Measurements from ENCODE around the gene HELQ. TPM values are rescaled to one million over a fixed set of nuclear protein-coding genes. Genes with fewer than 3 reads are reported as not detected.
A peak's percentile ranks its signal among the peaks of the same experiment; 100 is the strongest.
"Not testable (repeated sequence)": the region's sequence is repeated elsewhere in the genome, so short reads cannot be mapped to it uniquely, and the experiment has no call there.

The HELQ gene, protein sequence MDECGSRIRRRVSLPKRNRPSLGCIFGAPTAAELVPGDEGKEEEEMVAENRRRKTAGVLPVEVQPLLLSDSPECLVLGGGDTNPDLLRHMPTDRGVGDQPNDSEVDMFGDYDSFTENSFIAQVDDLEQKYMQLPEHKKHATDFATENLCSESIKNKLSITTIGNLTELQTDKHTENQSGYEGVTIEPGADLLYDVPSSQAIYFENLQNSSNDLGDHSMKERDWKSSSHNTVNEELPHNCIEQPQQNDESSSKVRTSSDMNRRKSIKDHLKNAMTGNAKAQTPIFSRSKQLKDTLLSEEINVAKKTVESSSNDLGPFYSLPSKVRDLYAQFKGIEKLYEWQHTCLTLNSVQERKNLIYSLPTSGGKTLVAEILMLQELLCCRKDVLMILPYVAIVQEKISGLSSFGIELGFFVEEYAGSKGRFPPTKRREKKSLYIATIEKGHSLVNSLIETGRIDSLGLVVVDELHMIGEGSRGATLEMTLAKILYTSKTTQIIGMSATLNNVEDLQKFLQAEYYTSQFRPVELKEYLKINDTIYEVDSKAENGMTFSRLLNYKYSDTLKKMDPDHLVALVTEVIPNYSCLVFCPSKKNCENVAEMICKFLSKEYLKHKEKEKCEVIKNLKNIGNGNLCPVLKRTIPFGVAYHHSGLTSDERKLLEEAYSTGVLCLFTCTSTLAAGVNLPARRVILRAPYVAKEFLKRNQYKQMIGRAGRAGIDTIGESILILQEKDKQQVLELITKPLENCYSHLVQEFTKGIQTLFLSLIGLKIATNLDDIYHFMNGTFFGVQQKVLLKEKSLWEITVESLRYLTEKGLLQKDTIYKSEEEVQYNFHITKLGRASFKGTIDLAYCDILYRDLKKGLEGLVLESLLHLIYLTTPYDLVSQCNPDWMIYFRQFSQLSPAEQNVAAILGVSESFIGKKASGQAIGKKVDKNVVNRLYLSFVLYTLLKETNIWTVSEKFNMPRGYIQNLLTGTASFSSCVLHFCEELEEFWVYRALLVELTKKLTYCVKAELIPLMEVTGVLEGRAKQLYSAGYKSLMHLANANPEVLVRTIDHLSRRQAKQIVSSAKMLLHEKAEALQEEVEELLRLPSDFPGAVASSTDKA
- 17.7 and 18.1 TPM in 2 replicates for total RNA-seq (2014; rRNA removed; shearing (Covaris generic))
- 7.2 and 8.5 TPM in 2 replicates for polyA plus RNA-seq (2015; cell fraction: cytosol; rRNA removed)
- 10.9 and 13.7 TPM in 2 replicates for polyA plus RNA-seq (2015; cell fraction: nucleus; rRNA removed)

DNA sequence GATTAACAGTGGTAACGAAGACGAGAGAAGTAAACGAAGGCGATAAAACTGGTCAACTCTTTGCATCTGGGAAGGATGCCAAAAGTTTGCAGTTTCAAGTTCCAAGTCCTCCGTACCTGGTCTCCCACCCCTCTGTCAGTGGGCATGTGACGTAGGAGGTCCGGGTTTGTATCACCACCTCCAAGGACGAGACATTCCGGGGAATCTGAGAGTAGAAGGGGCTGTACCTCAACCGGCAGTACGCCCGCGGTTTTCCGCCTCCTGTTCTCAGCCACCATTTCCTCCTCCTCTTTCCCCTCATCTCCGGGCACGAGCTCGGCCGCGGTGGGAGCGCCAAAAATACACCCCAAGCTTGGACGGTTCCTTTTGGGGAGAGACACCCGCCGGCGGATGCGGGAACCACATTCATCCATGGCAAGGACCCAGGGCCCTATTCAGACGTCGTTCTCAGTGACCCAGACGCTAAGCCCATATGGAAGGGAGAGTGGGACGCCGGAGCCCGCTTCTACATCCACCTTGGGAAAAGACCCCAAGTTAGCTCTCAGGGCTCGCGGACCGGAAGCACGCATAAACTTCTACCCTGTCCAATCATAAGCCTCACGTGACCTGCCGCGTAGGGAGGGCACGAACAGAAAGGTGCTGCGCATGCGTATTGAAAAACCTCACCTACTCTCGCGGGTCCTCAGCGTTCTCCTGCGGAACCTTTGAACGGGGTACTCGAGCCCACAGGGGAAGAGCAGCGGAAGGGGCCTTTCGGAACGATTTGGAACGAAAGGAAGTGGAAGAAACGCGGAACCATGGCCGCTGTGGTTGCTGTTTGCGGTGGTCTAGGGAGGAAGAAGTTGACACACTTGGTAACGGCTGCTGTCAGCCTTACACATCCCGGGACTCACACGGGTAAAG, at the start of gene HELQ, which contains the start of gene MRPS18C:
TSS of gene HELQ (minus strand) at position 543 of the 903 bp plus-strand sequence. CDS start at position 413, 130 bp downstream.
TSS of gene MRPS18C (plus strand) at position 778 of the 903 bp plus-strand sequence. CDS start at position 798, 20 bp downstream.
- DNase-seq (ENCODE audit: low read depth): peak; percentile 98

DNA sequence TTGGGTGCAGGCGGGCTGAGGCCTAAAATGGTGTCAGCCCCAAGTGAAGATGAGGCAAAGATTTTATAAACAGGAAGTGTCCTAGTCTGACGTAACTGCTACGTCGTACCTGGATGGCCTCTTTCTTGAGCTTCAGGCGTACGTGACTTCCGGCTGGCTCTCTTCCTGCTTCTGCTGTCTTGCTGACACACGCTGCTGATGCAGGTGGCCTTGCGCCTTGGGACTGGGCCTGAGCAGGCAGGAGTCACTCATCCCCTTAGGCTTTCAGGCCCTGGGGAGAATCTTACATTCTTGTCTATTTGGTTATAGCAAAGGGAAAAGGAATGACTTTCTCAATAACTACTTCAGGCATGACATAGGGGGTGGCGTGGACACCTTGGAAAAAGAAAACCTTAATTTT, 49.4 kb upstream of the HELQ start:
- no peak for DNase-seq (ENCODE audit: low read depth)

DNA sequence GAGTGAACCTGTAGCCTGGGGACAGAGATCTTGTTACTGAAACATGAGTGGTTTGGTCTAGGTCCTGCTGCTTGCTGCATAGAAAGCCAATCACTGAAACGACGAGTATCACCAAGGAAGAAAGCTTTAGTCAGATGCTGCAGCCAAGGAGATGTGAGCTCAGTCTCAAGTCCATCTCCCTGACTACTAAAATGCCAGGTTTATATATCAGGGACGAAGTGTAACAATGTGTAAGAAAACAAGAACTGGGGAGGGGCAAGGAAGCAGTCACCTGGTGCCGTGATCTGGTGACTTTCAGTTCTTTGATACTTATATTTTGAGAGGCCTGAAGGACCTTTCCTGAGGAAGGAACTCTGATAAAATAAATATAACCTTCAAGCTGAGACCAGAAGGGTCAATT, 48.9 kb upstream of the HELQ start:
- no peak for DNase-seq (ENCODE audit: low read depth)

DNA sequence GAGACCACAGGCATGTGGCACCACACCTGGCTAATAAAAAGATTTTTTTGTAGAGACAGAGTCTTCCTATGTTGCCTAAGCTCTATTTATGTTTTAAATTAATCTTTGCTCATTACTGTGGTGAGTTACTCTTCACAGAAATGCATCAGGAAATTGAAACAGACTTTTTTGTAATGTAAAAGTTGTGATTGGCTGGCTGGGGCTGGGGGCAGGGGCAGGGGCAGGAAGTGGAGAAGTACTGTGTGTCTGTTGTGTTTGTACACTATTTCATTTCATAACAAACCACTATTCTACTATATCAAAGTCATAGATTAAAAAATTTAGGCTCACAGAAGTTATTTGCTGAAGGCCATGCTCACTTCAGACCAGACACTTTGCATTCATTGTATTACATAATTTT, 48.4 kb upstream of the HELQ start:
- no peak for DNase-seq (ENCODE audit: low read depth)

DNA sequence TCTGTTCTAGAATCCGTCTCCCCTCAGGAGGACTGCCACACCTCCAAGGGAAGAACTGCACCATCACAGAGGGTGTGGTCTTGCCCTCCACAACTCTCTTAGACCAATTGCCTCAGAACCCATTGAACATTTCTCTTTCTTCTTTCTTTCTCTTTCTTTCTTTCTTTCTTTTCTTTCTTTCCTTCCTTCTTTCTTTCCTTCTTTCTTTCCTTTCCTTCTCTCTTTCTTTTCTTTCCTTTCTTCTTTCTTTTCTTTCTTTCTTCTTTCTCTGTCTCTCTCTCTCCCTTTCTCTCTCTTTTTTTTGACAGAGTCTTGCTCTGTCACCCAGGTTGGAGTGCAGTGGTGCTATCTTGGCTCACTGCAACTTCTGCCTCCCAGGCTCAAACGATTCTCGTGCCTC, 46.0 kb upstream of the HELQ start:
- DNase-seq (ENCODE audit: low read depth): not testable (repeated sequence)

DNA sequence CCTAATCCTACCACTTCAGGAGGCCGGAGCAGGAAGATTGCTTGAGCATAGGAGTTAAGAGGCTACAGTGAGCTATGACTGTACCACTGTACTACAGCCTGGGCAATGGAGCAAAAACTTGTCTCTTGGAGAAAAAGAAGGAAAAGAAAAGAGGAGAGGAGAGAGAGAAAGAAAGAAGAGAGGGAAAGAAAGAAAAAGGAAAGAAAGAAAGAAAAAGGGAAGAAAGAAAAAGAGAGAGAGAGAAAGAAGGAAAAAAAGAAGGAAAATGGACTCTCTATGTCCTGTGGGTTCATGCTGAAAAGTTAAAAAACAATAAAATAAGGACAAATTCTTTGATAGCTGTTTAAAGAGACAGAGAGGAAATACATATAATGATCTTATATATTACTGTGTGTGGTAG, 42.6 kb upstream of the HELQ start:
- DNase-seq (ENCODE audit: low read depth): no peak

DNA sequence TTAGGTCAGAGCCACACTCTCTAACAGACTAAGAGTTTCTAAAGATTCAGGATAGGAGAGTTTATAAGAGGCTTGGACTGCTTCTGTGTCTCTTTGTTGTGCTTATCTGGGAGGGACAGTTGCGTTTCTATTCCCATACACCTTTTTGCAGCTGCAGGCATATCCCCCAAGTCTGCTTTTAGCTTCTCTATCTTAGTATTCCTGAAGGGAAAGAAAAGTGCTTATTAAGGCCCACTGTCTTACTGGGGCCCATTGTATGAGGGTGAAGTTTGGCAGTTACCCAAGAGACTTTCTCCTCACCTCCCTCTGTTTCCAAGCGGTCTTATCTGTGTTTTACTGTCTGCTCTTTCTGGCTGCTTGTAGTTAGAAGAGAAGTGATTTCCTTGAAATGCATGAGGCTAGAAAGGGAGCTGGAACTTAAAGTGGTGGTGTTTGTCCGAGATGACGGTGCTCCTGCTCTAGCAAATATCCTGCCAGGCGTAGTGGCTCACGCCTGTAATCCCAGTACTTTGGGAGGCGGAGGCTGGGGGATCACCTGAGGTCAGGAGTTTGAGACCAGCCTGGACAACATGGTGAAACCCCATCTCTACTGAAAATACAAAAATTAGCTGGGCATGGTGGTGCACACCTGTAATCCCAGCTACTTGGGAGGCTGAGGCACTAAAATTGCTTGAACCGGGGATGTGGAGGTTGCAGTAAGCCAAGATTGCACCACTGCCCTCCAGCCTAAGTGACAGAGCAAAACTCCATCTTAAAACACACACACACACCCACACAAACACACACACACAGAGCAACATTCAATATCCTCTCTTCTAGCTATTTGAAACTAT, 40.7 kb upstream of the HELQ start:
- not testable (repeated sequence) for DNase-seq (ENCODE audit: low read depth)

DNA sequence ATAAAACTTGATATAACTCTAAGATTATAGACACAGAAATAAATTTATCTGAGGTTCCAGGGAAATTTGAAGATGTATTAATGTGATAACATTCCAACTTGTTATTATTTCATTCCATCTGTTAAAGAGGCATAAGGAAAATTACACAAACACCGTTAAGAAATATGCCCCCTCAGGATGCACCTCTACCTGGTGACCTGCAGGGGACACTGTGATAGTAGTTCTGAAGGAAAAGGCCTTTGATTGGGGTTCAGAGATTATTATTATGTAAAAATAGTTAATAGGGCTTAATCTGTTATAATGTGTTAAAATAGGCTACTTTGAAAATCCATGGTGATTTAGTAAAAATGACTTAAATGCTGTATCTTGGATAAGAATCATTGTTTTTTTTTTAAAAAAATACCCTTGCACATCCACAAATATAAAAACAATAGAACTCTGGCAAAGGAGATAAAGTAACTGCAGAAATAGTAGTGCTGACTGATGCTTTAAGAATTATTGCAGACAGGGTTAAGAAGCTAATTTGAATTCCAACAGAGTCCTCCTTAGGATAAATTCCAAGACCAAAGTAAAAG, 35.3 kb upstream of the HELQ start:
- DNase-seq (ENCODE audit: low read depth): no peak

DNA sequence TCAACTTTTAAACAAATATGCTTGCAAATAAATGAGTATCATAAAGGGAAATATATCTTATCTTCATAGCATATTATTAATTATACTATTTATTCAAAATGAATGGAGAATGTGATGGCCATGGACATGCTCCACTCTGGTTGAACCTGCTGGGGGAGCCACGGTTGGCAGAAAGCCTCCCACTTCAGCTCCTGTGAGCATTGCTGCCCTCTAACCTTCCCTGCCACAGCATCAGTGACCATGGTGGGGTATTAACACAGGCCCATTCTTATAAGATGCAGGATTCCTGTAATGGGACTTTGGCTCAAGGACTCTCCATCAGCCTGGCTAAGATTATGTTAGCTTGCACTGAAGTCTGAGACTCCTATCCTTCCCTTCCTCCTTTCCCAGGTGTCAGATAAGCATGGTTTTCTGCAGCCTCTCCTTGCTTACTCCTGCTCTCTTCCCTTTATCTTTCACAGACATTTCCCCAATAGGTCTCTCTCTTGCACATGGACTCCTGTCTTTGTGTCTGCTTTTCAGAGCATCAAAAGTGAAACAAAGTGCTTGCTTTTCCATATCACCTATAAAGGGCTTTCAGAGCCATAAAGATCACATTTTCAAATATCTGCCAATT, 34.2 kb upstream of the HELQ start:
- no peak for DNase-seq (ENCODE audit: low read depth)

DNA sequence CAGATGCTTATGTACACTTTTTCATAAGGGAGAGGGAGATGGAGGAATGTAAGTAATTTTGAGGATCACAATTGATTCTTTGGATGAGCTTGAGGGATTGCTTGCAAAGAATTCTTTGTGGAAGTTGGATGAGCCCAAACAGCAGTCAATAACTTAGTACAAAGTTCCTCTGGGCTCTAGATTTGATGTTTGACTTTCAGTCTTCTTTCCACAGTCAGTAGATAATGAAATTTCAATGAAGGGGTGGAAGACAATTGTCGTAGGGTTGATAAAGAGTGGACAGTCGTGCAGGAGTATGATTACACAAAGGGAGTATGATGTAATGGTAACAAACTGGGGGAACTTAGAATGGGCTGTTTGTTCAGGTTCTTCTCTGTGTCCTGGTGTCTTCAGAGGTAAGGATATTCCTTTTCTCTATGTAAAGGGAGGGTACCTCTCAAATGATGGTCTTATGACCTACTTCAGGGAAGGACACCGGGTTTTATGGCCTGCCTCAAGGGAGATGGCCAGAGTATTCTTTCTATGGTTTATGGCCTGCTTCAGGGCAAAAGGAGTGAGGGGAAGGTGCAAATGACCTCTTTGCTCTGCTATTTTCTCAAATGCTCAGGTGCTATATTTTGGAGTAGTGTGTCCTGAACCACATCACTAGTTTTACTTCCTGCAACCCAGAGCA, 31.0 kb upstream of the HELQ start:
- DNase-seq (ENCODE audit: low read depth): no peak

DNA sequence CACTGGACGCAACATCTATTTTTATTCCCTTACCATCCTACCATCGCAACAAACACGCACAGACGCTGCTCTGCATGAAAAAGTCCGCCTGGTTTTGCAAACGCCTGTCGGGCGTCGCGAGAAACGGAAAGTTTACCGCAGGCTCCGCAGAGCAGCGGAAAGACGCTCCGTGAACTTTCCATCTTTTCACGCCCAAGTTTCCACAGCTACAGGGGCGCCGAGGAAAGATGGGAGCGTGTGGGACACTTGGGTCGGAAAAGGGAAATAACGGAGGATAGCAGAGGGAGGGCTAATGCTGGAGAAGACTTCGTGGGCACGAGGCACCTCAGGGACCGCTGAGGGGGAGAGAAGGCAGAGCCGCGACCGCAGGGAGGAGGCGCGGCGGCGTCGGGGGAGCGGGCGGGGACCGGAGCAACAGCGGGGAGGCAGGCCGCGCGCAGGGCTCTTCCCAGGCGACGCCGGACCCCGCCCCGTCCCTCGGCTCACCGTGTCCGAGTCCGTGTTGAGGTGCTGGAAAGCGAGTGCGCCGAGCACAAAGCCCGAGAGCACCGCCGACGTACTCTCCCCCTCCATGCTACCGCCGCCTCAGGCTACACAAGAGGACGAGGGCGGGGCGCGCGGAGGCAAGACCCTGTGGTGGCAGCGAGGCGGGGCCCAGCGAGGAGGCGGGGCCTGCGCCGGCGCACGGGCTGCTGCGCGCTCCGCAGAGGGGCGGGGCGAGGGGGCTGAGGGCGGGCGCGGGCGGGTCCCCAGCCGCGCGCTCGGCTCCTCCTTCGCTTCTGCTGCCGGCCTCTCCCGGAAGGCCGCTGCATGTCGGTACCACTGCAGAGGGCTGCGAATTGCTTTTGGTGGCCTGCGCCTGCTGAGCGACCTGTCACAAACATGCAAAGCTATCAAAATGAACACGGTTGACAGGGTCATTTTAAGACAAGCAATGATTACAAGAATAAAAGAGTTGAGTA, 29.2 kb upstream of the HELQ start, which contains the start of gene ABRAXAS1:
TSS of gene ABRAXAS1 (minus strand) at position 601 of the 962 bp plus-strand sequence. CDS start at position 573, 28 bp downstream.
- DNase-seq (ENCODE audit: low read depth): peak; percentile 93

DNA sequence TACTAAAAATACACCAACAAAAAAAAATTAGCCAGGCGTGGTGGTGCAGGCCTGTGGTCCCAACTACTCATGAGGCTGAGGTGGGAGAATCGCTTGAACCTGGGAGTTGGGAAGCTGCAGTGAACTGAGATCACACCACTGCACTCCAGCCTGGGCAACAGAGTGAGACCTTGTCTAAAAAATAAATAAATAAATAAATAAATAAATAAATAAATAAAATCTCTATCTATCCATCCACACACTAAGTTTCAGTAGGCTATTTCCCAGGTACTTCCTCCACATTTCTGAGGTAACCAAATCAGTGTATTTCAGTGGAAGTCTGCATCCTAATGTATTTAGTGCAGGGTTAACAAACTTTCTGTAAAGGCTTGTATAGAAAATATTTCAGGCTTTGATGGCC, 18.3 kb upstream of the HELQ start:
- no peak for DNase-seq (ENCODE audit: low read depth)

DNA sequence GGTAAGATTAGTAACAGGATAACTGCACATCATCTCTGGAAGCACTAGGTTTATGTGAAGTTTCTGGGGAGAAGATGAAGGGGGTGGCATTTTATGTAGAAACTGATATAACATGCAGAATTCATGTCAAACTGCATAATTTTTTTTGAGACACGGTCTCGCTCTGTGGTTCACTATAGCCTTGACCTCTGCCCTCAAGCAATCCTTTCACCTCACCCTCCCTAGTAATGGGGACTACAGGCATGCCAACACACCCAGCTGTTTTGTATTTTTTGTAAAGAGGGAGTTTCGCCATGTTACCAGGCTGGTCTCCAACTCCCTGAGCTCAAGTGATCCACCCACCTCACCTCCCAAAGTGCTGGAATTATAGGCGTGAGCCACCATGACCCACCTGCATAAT, 17.8 kb upstream of the HELQ start:
- DNase-seq (ENCODE audit: low read depth): no peak

DNA sequence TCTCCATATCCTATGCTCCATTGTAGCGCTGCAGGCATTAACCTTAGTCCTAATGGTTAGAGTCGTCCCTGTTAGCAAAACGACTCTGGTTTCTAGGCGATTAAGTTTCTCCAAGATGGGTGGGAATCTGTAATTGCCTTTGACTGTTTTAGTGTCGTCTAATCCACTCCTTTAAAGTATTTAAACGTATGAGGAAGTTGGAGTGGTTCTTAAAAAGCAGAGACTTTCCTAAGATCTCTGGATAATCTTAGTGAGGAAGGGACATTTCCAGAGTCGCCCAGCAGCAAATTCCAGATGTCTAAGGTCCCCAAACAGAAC, 520 bp upstream of the HELQ start:
- no peak for DNase-seq (ENCODE audit: low read depth)

DNA sequence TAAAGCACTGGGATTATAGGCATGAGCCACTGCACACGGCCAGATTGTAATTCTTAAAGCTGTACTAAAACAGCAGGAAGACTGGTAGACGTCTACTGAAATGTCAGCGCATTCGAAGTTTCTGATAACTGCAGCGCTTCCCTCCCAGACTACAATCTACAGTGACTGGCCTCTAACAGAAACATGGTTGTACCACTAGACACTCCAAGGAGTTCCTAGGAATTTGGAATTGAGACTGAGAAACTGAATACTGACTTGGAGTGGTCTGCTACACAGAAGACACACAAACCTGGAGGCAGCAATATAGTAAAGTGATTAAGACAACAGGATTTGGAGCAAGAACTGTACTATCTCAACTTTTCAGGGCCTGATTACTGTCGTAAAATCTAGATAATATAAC, 937 bp downstream of the HELQ start:
- DNase-seq (ENCODE audit: low read depth): no peak

DNA sequence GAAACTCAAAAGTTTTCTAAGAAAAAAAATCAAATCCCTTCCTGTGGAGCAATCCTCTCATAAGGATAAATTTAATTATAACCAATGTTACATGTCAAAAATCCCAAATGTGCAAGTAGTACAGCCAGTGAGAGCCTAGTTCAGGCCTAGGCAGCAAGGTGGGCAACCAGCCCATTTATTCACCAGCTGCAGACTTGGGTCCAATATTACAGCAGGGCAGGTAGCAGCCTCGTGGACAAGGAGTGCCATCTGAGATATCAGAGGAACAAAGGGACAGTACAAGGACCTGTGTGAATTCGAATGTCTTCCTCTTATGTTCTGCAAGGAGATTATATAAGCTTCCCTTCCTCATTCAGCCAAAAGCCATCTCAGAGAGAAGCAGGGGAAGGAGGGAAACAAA, 6.6 kb downstream of the HELQ start:
- no peak for DNase-seq (ENCODE audit: low read depth)

DNA sequence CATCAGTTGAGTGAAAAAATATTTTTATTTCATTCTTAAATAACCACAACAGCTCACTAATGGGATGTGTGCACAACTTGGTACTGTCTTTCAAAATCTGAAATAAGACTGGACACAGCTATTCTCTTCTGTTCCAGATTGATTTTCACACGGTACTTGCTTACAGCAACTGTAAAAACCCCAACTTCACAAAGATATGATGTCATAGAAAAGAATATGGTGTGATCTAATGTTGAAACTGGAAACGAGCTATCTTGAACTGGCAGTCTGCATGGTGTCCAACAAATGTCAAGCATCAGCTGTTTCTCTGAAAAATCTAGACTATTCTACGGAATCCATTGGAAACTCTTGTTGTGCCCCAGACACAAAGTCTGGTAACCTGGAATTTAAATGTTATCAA, 14.7 kb downstream of the HELQ start:
- DNase-seq (ENCODE audit: low read depth): no peak

Data from HT1080 (cell line).